MCF 10A (cell line): ENCODE results near the gene ESR1. TPM values are rescaled to one million over a fixed set of nuclear protein-coding genes. Genes with fewer than 3 reads are reported as not detected.

Source experiments
- BruUV-seq: library from RNA; stranded (reverse); fragments of 400-500 nt; replicated peaks from 2 replicates; lab custom pipeline; 2021; lab: Mats Ljungman, UMichigan
- CTCF ChIA-PET: fragments of 300-600 bp; sonication (Branson Sonifier 250); formaldehyde crosslinking; extraction: SDS; loops from one replicate; lab custom pipeline; 2021; ENCODE audit warnings: antibody characterized with exemption, inconsistent platforms; lab: Yijun Ruan, JAX
- POLR2A ChIA-PET: fragments of 300-600, 350-650 bp; sonication (Branson Sonifier 250); formaldehyde crosslinking; extraction: SDS; loops from one replicate; lab custom pipeline; 2020; ENCODE audit warnings: antibody characterized with exemption, inconsistent platforms; lab: Yijun Ruan, JAX
- DNase-seq: peaks from one replicate; pipeline ENCODE4 v3.0.0-alpha.2; 2018; ENCODE audit not compliant: unreplicated experiment
- H3K27ac Mint-ChIP-seq: one replicate; pipeline ENCODE4 v1.8.0; 2022; ENCODE audit warnings: mild to moderate bottlenecking, low read depth, mixed read lengths; ENCODE audit not compliant: unreplicated experiment
- H3K27me3 Mint-ChIP-seq: one replicate; pipeline ENCODE4 v1.8.0; 2022; ENCODE audit warnings: mixed read lengths; ENCODE audit not compliant: insufficient read depth, unreplicated experiment
- H3K36me3 Mint-ChIP-seq: one replicate; pipeline ENCODE4 v1.8.0; 2022; ENCODE audit warnings: mild to moderate bottlenecking, moderate library complexity, mixed read lengths; ENCODE audit not compliant: insufficient read depth, unreplicated experiment
- H3K4me1 Mint-ChIP-seq: one replicate; pipeline ENCODE4 v1.8.0; 2022; ENCODE audit warnings: mixed read lengths; ENCODE audit not compliant: insufficient read depth, unreplicated experiment
- H3K4me3 Mint-ChIP-seq: one replicate; pipeline ENCODE4 v1.8.0; 2022; ENCODE audit warnings: mild to moderate bottlenecking, moderate library complexity, mixed read lengths; ENCODE audit not compliant: unreplicated experiment
- H3K9me3 Mint-ChIP-seq: one replicate; pipeline ENCODE4 v1.8.0; 2022; ENCODE audit warnings: mixed read lengths; ENCODE audit not compliant: unreplicated experiment
- CTCF ChIP-seq: fragments of 200-600 bp; IDR thresholded peaks from one replicate; pipeline ENCODE4 v1.8.0; 2022; ENCODE audit warnings: antibody characterized with exemption, mild to moderate bottlenecking; ENCODE audit not compliant: unreplicated experiment
- intact Hi-C: fragments of 100-400 bp; cut with micrococcal nuclease; formaldehyde crosslinking; loops from 2 replicates; pipeline ENCODE4 v1.14.1; 2022
- total RNA-seq: library from RNA; stranded (reverse); gene quantifications from 2 replicates; pipeline ENCODE4 v1.2.3, GENCODE V29; 2022

The ESR1 gene
- total RNA-seq, 1 experiment from 2014 or later = 0.05 TPM

- intact Hi-C loops = no loop called here
- Mint-ChIP-seq H3K27ac (peak overlapping the region; percentile 17), H3K4me3 (no peak overlapping the region), H3K27me3 (no peaks in the 10 kb centered on the region), H3K36me3 (peaks cover 6% of the 10 kb centered on the region), H3K4me1 (no peaks in the 10 kb centered on the region), H3K9me3 (no peaks in the 10 kb centered on the region)
- ChIA-PET POLR2A (interaction anchor here (0.6 kb wide), 1 partner anchor 15 kb away, joined by 3 read pairs; no protein-coding TSS in a partner anchor), CTCF (interaction anchor here (1.2 kb wide), 1 partner anchor 12 kb away, joined by 4 read pairs; no protein-coding TSS in a partner anchor)
- no peak for DNase-seq
- TF ChIP-seq CTCF = no peak
- no TSS peak for BruUV-seq
Measured at GRCh38 chr6:152147269-152147668, 339.8 kb downstream of the ESR1 start.

DNA sequence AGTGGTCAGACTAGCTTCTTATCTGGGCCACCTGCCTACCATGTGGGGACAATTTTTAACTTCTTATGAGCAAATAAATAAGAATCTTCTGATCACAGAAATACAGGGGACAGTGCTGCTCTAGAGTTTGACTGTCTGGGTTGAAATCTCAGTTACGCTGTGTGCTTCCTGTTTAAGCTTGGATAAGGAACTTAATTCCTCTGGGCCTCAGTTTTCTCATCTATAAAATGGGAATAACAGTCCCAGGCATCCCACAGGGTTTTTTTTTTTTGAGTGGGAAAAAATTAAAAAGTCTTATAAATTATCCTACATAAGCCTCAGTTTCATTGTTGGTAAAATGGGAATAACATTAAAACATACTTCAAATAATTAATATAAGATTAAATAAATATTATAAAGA lies 340.9 kb downstream of the ESR1 start:
- Mint-ChIP-seq H3K4me1 (no peaks in the 10 kb centered on the region), H3K4me3 (no peak overlapping the region), H3K27me3 (no peaks in the 10 kb centered on the region), H3K36me3 (peaks cover 6% of the 10 kb centered on the region), H3K9me3 (no peaks in the 10 kb centered on the region), H3K27ac (no peak overlapping the region)
- no TSS peak for BruUV-seq
- TF ChIP-seq CTCF = no peak
- intact Hi-C loops = no loop called here
- POLR2A ChIA-PET = no interaction called here
- no peak for DNase-seq
- CTCF ChIA-PET = interaction anchor here (0.6 to 1.6 kb wide), 6 partner anchors 11 to 383 kb away, joined by 3 to 4 read pairs (median 4); no protein-coding TSS in a partner anchor

DNA sequence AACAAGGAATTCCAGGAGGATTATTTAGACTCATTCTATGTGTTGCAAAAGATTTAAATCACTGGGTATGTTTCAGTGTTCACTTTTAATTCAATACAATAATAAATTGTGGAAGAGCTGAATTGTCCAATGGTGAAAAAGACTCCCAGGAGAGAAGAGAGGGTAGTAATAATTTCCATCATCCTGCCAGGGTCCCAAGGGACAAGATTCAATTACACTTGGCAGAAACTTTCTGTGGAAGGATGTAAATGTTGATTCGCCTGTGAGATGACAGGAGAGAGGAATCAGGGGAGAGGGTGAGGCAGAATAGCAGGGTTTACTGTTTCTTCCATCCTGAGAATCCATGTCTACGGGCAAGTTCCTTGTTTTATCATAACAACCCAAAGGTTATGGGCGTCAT lies 342.7 kb downstream of the ESR1 start:
- no peaks in the 10 kb centered on the region for H3K27me3 Mint-ChIP-seq
- no peaks in the 10 kb centered on the region for H3K9me3 Mint-ChIP-seq
- TF ChIP-seq CTCF = no peak
- H3K4me1 Mint-ChIP-seq = no peaks in the 10 kb centered on the region
- no peak overlapping the region for H3K4me3 Mint-ChIP-seq
- intact Hi-C loops = no loop called here
- BruUV-seq = no TSS peak
- H3K27ac Mint-ChIP-seq = no peak overlapping the region
- POLR2A ChIA-PET = no interaction called here
- no peak for DNase-seq
- CTCF ChIA-PET = no interaction called here
- peaks cover 6% of the 10 kb centered on the region for H3K36me3 Mint-ChIP-seq

GRCh38 chr6:152151920-152152319 lies 344.4 kb downstream of the ESR1 start:
- H3K27me3 Mint-ChIP-seq = no peaks in the 10 kb centered on the region
- BruUV-seq = no TSS peak
- peaks cover 6% of the 10 kb centered on the region for H3K36me3 Mint-ChIP-seq
- ChIA-PET POLR2A (interaction anchor here (0.6 kb wide), 1 partner anchor 385 kb away, joined by 3 read pairs; no protein-coding TSS in a partner anchor), CTCF (no interaction called here)
- no peak overlapping the region for H3K4me3 Mint-ChIP-seq
- DNase-seq = no peak
- TF ChIP-seq CTCF = no peak
- no peaks in the 10 kb centered on the region for H3K4me1 Mint-ChIP-seq
- intact Hi-C loops = no loop called here
- H3K27ac Mint-ChIP-seq = no peak overlapping the region
- H3K9me3 Mint-ChIP-seq = no peaks in the 10 kb centered on the region
